Ammon's horn (tissue), 1 donor: ENCODE results near the gene TSPAN11.
"Not testable (repeated sequence)": the region's sequence is repeated elsewhere in the genome, so short reads cannot be mapped to it uniquely, and the experiment has no call there.

Source experiments
- DNase-seq: peaks from one replicate; pipeline ENCODE4 v3.0.0-alpha.2; 2016; ENCODE audit warnings: low spot score

Gene TSPAN11

DNA sequence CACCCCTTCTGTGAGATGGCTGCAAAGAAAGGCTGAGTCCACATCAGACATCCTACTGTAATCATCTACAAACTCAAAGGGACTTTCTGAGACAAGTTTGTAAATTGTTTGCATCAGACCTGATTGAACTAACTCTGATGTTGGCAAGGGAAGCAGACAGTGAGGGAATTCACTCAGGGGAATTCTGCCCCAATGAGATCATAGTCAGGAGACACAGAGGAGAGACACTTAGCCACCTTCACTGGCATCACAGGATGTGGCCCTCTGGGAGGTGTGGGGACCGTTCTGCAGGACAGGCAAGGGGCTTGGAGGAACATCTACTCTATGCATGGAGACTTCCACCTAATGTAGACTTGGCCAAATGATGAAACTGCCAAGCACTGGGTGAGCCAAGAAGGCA, 76.5 kb downstream of the TSPAN11 start:
- no peak for DNase-seq

DNA sequence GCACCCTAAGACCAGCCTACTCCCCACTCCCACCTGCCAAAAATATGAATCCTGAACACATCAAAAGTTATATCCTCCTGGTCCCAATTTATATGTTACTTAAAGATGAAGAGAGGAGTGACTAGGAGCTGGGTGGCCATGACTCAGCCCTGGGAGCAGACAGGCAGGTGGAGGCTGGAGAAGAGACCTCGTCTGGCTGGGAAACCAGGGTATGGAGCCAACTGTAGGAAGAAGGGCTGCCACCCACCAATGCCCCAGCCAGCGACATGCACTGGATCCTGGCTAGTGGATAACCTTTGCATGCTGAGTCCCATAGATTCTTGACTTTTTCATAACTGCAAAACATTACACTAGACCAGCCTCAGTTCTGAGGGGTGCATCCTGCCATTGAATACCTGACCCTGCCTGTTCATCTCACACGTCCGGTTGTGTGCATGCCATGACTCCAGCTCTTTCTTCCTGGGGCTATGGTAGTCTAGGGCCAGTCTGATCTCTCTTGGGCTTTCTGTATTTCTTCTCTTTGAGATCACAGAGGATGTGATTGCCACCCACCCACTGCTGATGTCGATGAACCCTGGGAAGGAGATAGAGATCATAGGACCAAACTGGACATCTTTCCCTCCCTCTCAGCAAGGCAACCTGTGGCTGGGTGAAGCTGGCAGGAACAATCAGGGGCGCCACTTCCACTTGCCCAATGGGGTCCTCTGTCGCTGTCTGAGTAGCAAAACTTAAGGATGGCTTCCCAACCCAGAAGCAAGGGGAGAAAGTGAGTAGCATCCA, 77.5 kb downstream of the TSPAN11 start:
- no peak for DNase-seq

DNA sequence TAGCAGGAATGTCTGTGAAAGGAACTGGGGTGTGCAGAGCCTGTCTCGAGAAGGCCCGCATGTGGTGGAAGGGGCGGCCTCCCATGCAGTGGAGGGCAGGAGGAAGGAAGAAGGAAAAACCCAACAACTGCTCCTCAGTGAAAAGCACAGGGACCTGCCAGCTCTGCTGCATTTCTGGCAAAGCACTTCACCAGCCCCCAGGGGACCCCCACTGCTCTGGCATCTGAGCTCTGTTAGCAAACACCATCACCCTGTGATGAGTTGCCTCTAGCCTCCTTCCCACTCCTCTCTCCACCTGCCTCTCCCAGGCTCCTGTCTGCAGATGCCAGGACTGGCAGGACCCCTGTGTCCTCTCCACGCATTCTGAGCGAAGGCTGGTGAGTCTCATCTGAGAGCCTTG, 78.1 kb downstream of the TSPAN11 start:
- DNase-seq: no peak

DNA sequence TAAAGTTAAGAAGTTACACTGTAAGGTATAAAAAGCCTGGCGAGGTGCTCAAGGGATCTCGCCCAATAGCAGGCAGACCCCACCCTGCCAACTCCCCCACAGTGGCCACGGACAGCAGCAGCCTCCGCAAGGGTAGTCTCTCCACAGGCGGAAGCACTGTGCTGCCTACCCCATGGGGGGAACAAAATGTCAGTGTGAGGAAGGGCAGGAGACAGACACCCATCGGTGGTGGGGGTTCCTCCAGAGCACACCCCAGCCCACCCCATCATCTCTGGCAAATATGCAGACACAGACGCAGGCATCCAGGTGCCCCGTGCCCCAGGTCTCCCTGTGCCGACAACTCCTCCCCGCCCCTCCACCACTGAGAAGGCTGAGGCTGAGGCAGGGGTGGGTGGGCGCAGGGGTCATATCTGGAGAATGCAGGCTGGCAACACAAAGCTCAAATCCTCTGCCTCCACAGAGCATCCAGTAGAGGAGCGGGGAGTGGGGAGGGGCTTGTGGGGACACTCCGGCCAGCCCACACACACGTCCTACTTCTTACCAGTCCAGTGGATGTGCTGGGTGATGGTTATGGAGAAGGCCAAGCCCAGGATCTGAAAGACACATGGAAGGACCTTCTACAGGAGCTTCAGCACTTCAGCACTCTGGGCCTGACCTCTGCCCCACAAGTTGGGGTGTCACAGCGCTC, 78.9 kb downstream of the TSPAN11 start:
- DNase-seq: no peak

GRCh38 chr12:31005944-31006361, 79.4 kb downstream of the TSPAN11 start:
- no peak for DNase-seq

DNA sequence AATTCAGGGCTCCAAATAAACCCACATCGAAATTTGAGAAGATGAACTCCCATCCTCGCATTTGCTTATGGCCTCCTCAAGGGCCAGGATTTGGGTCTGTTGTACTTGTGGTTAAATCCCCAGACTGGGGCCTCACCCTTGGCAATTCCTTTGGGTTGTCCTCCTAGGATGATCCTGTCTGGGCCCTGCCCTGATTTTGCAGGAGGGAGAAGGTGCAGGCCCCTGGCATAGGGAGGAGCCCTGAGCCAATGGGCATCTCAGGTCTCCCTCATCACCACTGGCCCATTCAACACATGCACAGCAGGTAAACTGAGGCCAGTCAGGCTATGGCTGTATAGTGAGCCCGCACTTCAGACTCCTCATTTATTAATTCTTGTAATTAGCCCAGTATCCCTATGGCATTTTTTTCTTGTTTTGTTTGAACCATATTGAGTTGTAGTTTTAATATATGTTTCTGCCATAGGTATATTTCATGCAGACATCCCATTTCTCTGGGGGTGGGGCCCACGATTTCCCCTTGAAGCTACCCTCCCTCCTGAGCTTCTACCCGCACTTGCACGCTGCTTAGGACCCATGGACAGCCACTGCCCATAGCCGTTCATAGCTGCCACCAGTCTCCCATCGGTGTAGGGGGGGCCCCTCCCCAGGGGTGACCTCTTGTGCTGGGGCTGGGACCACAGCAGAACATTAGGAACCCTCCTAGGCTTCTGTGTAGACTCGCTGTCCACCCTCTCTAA, 80.0 kb downstream of the TSPAN11 start:
- DNase-seq: no peak

GRCh38 chr12:31007153-31007495, 80.6 kb downstream of the TSPAN11 start:
- DNase-seq: no peak

GRCh38 chr12:31007636-31008175, 81.2 kb downstream of the TSPAN11 start:
- DNase-seq: no peak

GRCh38 chr12:31008241-31008761, 81.8 kb downstream of the TSPAN11 start:
- no peak for DNase-seq

- DNase-seq: no peak
Measured at GRCh38 chr12:31008961-31009840, 82.7 kb downstream of the TSPAN11 start.

- no peak for DNase-seq
Measured at GRCh38 chr12:31009976-31010375, 83.4 kb downstream of the TSPAN11 start.

- no peak for DNase-seq
Measured at GRCh38 chr12:31011336-31011735, 84.8 kb downstream of the TSPAN11 start.

DNA sequence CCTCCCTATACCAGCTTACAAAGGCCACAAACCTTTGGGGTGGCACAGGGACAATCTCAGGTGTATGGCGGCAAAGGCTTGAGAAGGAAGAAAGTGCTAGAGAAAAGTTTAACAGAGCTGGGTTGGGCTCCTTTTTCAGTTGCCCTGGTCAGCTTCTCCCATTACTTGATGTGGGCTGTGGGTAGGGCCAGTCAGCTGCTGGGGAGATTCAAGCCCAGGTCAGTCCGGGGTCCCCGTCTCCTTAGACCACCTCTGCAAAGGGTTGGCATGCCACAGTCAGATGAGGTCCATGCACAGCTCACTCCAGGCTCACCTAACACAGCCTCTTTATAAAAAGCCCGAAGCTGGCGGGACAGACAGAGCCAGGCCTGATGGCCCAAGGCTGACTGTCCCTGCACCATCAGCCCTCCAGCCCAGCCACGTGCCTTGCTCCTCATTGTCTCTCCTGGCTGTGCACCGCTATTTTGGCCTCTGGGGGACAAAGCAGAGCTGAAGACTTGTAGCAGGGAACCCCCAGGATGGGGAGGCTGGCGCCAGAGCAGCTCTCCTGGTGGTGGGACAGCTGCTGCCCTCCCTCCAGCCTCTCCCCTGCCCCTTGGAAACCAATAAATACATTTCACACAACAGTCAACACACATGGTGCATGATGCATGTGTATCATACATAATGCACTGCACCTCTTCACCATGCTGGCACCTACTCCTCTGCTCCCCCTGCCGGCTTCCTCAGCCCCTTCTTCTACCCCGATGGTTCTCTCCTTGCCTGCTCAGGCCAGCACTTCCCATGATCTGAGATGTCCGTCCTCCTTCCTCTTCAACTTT, 85.4 kb downstream of the TSPAN11 start:
- DNase-seq: no peak

GRCh38 chr12:31012567-31012891, 86.0 kb downstream of the TSPAN11 start:
- DNase-seq: not testable (repeated sequence)

DNA sequence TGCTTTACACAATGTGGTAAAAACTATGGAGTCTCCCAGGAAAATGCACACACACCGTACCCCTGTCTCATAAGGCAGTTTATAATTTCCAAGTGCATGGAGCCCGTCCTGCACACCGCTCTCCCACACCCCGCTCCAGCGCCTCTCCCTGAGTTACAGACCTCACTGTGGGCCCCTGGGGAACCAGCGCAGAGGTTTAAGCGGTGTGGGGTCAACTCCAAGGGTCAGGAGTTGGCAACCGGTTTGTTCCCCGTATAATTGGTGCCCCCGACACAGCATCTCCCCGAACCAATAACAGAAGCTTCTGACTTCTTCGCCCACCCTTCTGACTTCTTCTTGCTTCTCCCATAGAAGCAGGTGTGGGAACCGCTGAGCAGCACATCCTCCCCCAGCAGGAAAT, 88.7 kb downstream of the TSPAN11 start:
- DNase-seq: no peak

- DNase-seq: no peak
Measured at GRCh38 chr12:31016057-31016456, 89.5 kb downstream of the TSPAN11 start.

- DNase-seq: no peak
Measured at GRCh38 chr12:31017535-31017934, 91.0 kb downstream of the TSPAN11 start.

DNA sequence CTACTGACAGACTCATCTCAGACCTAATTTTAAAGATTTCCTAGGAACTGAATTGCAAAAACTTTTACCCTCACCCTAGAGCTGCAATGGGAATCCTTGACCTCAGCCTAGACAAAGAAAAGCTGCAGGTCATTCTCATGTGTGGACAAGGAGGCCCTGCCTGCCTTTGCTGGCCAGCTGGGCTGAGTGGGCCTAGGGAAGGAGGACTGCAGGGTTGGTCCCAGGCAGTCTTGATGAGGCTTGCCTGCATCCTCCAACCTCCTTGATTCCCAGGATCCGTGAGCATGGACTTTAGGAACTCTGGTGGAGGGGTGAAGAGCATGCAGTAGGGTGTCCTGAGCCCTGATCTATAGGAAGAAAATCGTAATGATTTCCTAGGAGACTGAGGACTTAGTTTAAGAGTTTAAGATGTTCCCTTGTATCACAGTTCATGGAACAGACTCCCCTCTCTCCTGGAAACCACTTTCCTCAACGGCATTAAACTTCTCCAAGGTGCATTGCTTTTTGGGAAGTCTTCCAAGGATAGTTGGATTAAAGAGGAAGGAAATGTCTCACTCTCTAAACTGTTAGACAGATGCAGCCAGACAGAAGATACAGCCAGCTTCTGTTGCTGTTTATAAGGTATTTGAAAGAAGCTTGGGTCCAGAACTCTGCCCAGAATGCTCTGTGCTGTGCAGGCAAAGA, 91.7 kb downstream of the TSPAN11 start:
- DNase-seq: no peak

DNA sequence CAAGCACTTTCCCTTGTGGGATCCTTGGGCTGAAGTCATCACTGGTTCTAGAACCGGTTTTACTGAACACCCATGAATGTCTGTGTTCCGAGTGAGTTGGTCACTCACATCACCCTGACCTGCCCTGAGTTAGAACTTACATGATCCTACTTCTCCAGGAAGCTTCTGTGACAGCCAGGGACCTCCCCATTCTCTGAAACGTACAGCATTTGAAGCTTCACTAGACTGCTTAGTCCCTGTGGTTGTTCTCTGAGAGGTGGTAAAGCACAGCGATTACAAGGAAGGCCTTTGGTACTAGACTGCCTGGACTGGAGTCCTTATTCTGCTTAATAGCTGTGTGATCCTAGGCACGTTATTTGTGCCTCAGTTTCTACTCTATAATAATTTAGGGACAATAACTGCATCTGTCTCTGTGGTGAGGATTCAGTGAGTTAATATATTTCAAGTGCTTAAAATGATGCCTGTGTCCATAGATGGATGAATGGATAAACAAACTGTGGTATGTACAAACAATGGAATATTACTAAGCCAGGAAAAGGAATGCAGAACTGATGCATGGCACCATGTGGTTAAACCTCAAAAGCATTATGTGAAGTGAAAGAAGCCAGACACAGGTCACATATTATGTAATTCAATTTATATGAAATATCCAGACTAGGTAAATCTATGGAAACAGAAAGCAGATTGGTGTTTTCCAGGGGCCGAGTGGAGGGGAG, 92.4 kb downstream of the TSPAN11 start:
- no peak for DNase-seq
